GM19372 (cell line): ENCODE data around the gene ATXN1.

Source experiments
- ATAC-seq: cut with Tn5 transposase; IDR thresholded peaks from one replicate; pipeline ENCODE4 v1.9.1; 2021; ENCODE audit warnings: mild to moderate bottlenecking, low read depth, moderate library complexity; ENCODE audit not compliant: unreplicated experiment

ATXN1 gene

GRCh38 chr6:16313732-16314131 is 447.5 kb downstream of the ATXN1 start:
- ATAC-seq = no peak

DNA sequence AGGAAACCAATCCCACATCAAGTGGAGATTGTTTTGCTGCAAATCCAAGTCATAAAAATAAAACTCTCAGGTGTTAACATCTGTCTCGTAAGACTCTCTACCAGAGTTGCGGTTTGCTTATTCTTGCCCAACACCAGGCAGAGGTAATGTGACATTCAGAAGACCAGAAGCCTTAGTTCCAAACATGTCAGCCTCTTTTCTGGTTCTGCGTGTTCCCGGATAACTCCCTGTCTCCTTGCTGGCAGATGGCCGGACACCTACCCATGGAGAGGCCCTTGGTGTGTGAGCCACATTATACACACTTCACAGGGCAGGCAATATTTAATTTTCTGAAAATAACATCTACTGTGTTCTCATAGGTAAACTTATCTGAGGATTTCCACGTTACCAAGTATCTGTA is 449.5 kb downstream of the ATXN1 start:
- ATAC-seq = no peak

DNA sequence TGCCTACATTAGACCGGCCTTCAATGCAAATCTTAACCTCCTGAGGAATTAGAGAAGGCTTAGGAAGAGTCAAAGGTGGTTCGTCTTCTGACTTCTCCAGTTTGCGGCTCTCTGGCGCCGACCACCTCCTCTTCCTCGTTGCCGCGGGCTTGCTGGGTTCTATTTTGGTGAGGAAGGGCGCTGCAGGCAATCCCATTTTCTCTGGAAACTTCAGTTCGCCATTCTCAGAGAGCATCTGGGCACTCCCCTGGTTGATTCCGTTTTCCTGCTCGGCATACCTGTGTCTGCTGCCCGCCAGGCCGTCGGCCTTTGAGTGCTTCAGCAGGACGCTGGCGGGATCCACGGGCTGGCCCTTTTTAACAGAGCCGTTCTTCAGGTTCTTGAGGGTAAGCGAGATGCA is 454.9 kb downstream of the ATXN1 start:
- ATAC-seq = no peak

- ATAC-seq = peak; percentile 26
Observed at GRCh38 chr6:16305788-16306187, 455.5 kb downstream of the ATXN1 start.

- peak; percentile 83 for ATAC-seq
Observed at GRCh38 chr6:16305246-16305725, 456.0 kb downstream of the ATXN1 start.

GRCh38 chr6:16302721-16303552 is 458.3 kb downstream of the ATXN1 start:
- no peak for ATAC-seq

- ATAC-seq = no peak
Observed at GRCh38 chr6:16301511-16301910, 459.7 kb downstream of the ATXN1 start.

DNA sequence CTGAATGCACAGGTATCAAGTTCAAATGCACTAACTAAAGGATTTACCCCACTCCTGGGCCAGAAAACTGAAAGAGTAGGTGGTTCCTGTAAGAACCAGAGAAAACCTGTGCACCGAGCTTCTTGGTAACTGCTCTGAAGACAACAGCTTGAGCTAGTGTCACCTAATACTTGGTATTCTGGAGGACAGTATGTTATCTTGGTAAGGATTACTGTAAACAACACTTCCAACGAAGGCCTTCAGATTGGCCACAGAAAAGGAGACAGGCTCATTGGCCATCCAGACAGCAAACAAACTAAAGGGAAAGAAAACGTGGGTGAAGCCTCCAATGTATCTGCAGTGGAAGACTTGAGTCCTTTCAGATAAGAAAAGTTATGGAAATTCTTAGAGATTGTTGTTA is 461.4 kb downstream of the ATXN1 start:
- ATAC-seq = no peak

DNA sequence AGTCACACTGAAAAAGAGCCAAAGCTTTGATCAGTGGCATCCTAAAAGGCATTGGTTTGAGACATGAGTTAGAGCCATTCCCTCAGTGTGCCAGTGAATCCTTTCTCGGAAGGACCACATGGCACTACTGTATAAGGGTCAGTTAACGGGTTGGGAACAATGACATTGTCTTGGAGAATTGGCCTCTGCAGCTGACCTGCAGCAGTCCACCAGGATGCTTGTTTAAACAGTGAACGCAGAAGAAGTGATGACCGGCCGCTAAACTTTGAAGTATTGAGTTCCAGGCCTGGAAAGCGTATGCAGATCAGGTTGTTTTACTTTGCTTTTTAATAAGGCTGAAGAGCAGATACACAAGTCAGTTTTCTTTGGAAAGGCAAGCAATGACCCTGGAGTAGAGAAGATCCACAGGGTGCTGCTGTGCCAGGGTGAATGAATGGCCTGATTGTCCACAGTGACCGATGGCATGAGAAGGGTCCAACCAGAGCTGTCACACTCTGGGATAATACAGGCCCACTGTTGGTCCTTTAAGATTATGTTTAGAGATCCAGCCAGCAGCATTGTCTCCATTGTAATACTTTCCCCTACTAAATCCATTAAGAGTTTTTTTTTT is 465.1 kb downstream of the ATXN1 start:
- no peak for ATAC-seq

- no peak for ATAC-seq
Observed at GRCh38 chr6:16295471-16295870, 465.8 kb downstream of the ATXN1 start.

- ATAC-seq = no peak
Observed at GRCh38 chr6:16295060-16295459, 466.2 kb downstream of the ATXN1 start.

- ATAC-seq = no peak
Observed at GRCh38 chr6:16294371-16294770, 466.9 kb downstream of the ATXN1 start.

DNA sequence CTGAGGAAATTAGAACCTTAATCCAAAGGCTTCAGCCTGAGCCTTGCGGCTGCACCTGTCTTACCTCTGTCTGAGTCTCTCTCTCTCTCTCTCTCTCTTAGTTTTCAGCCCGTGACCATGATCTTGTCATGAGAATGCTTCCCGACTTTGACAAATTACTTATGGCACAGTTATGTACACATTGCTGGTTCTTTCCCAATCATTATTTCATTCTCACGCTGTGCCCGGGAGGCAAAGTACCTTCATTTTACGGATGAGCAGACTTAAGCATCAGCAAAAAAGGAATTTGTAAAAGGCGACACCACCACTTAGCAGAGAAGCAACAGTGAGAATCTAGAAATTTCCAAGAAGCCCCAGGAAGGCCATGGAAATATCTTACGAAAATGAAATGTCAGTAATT is 468.3 kb downstream of the ATXN1 start:
- ATAC-seq = no peak

DNA sequence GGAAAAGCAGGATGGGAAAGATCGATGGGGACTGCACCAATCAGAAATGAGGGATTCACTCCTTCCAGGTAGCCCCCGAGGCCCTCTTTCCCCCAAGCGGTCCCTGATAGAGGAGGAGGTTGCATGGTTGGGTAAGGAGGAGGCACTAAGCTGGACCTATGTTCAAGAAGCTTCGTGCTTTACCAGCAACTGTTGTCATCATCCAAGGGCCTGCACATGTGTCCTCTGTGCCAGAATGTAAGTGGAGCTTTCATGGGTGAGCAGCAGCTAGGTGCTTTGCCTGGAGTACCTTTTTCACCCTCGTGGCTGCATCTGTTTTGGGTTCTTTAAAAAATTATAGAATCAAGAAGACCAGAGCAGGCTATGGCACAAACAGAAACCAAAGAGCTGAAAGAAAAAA is 468.8 kb downstream of the ATXN1 start:
- no peak for ATAC-seq

- no peak for ATAC-seq
Observed at GRCh38 chr6:16291739-16292138, 469.5 kb downstream of the ATXN1 start.

DNA sequence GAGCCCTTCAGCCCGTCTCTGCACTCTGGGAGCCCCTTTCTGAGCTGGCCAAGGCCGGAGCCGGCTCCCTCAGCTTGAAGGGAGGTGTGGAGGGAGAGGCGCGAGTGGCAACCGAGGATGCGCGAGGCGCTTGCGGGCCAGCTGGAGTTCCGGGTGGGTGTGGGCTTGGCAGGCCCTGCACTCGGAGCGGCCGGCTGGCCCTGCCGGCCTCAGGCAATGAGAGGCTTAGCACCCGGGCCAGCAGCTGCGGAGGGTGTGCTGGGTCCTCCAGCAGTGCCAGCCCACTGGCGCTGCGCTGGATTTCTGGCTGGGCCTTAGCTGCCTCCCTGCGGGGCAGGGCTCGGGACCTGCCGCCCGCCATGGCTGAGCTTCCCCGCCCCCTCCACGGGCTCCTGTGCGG is 473.1 kb downstream of the ATXN1 start:
- ATAC-seq = no peak

- ATAC-seq = no peak
Observed at GRCh38 chr6:16286151-16286522, 475.1 kb downstream of the ATXN1 start.

GRCh38 chr6:16285467-16286150 is 475.7 kb downstream of the ATXN1 start:
- no peak for ATAC-seq

- no peak for ATAC-seq
Observed at GRCh38 chr6:16284472-16284871, 476.8 kb downstream of the ATXN1 start.

DNA sequence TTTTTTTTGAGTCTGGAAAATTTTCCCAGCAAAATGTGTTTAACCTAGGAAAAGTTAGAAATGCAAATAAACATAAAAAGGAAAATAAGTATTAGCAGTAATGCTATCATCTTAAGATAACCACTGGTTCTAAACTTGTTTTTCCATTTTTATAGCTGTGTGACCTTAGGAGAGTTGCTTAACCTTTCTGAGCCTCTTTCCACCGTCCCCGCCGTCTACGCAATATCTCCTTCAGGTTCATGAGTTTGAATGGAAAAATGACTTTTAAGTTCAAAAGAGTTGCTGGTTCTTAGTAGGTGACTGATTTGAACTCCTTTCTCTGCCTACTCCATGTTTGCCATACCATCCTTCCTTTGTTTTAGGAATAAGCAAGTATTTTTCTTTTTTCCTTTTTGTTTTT is 478.9 kb downstream of the ATXN1 start:
- no peak for ATAC-seq

DNA sequence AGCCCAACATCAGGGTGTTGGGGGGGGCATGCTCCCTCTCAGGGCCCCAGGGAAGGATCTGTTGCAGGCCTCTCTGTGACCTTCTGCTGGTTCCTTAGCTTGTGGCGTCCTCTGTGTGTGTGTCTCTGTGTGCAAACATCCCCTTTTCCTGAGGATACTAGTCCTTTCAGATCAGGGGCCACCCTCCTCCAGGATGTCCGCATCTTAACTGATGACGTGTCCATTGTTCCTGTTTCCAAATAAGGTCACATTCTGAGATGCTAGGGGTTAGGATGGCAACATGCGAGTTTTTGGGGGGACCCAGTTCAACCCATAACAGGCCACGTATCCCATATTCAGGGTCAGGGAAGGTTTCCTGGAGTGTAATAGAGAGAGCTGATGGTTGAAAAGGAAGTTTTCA is 482.0 kb downstream of the ATXN1 start:
- no peak for ATAC-seq

DNA sequence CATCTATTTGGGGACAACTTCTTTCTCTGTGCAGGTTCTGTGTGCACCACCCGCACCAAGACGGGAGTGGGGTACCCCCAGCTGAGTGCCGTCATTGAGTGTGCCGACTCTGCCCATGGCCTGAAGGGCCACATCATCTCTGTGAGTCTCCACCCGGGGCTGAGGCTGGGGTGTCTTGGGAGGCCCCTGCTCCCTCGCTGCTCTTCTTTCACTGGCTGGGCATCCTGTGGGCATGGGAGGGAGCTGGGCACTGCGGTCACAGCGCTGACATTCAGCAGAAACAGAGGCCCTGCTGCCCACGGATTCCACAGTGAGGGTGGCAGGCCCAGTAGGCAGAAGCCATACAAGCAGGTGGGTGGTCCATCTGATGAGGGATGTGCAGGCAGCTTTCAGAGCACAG is 482.5 kb downstream of the ATXN1 start:
- ATAC-seq = no peak
